GM10266 (cell line): ENCODE data around the gene ARID2.

Source experiments
- DNase-seq: peaks from one replicate; pipeline ENCODE4 v3.0.0; 2012; ENCODE audit errors: extremely low spot score
- TF ChIP-seq, protein P1 (sequence below): IDR thresholded peaks from 2 replicates; pipeline ENCODE4 v1.5.1; 2012; ENCODE audit warnings: mild to moderate bottlenecking, low read depth; ENCODE audit not compliant: control insufficient read depth, insufficient read depth; ENCODE audit errors: missing control alignments

Gene ARID2

DNA sequence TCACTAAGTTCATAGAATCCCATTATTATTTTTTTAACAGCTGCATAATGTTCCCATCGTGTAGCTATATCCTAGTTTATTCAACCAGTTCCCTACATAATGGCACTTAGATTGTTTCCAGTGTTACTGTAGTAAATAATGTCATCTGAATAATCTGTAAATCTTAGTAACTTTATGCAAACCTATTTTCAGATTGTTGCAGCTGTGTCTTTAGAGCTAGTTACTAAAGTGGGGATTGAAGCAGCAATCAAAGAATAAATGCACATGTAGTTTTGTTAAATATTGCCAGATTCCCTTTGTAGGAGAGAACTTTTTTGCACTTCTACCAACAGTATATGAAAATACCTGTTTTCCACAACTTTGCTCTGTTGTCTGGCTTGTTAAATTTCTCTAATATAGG is 13.1 kb downstream of the ARID2 start:
- TF ChIP-seq, protein P1, sequence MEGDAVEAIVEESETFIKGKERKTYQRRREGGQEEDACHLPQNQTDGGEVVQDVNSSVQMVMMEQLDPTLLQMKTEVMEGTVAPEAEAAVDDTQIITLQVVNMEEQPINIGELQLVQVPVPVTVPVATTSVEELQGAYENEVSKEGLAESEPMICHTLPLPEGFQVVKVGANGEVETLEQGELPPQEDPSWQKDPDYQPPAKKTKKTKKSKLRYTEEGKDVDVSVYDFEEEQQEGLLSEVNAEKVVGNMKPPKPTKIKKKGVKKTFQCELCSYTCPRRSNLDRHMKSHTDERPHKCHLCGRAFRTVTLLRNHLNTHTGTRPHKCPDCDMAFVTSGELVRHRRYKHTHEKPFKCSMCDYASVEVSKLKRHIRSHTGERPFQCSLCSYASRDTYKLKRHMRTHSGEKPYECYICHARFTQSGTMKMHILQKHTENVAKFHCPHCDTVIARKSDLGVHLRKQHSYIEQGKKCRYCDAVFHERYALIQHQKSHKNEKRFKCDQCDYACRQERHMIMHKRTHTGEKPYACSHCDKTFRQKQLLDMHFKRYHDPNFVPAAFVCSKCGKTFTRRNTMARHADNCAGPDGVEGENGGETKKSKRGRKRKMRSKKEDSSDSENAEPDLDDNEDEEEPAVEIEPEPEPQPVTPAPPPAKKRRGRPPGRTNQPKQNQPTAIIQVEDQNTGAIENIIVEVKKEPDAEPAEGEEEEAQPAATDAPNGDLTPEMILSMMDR, result no peak
- no peak for DNase-seq

DNA sequence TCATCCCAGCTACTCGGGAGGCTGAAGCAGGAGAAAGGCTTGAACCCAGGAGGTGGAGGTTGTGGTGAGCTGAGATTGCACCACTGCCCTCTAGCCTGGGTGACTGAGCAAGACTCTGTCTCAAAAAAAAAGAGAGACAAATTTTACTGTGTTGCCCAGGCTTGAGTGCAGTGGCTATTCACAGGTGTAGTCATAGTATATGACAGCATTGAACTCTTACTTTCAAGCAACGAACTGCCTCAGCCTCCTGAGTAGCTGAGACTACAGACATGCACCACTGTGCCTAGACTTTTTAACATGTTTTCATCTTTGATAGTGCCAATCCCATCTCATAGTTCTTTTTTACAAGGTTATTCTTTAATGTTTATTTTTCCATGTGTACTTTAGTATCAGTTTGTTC is 13.7 kb downstream of the ARID2 start:
- DNase-seq, result no peak
- TF ChIP-seq, protein P1, result no peak

DNA sequence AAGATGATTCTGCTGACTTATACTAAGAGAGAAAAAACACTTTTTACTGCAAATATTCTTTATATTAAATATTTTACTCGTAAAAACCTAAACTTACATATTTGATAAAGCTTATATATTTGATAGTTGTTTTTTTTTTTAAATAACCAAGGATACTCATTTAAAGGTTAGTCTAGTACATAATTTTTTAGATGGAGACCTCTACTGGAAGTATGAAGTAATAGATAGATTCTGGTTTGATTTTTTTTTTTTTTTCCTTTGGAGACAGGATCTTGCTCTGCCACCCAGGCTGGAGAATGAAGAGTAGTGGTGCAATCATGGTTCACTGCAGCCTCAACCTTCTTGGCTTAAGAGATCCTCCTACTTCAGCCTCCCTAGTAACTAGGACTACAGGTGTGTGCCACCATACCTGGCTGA is 16.4 kb downstream of the ARID2 start:
- TF ChIP-seq, protein P1, result no peak
- no peak for DNase-seq

DNA sequence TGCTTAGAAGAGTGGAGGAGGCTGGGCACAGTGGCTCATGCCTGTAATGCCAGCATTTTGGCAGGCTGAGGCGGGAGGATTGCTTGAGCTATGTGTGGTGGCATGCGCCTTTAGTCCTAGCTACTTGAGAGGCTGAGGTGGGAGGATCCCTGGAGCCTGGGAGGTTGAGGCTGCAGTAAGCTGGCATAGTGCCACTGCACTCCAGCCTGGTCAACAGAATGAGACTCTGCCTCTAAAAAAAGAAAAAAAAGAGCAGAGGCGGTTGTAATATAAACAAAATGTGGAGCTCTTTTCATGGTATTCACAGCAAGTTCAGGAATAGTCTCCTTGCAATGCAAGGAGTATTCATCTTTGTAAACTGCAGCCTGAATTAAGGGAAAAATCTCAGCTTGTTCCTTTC is 27.2 kb downstream of the ARID2 start:
- TF ChIP-seq, protein P1, result no peak
- DNase-seq, result no peak

DNA sequence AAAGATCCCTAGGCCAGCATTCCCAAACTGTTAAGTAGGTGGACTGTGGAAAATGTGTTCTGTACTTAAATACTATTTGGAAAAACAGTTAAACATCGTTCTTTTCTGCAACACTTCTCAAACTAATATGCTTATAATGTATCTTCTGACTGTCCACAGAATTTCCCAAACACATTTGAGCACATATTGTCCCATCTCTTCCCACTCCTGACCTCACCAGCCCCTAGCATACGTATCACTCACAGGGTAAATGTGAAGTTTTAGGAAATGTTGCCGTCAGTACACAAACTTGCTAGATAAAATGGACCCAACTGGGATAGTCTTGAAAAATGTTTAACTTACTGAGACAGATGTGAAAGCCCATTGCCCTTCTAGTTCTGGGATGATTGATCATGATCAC is 27.7 kb downstream of the ARID2 start:
- TF ChIP-seq, protein P1, result no peak
- DNase-seq, result no peak

DNA sequence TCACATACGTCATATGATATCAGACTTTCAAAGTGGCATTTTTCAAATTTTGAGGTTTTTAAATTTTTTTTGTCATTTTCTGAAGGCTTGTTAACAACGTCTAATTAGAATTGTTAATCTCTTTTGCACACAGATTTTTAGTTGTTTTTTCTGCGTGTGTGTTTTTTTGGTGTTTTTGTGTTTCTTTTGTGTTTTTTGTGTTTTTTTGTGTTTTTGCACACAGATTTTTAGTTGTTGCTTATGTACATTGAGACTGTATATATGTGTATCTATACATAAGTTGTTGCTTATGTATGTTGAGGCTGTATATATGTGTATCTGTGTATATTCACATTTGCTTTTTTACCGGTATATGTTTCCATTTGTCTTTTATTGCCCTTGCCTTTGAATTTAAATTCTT is 30.8 kb downstream of the ARID2 start:
- TF ChIP-seq, protein P1, result no peak
- no peak for DNase-seq

DNA sequence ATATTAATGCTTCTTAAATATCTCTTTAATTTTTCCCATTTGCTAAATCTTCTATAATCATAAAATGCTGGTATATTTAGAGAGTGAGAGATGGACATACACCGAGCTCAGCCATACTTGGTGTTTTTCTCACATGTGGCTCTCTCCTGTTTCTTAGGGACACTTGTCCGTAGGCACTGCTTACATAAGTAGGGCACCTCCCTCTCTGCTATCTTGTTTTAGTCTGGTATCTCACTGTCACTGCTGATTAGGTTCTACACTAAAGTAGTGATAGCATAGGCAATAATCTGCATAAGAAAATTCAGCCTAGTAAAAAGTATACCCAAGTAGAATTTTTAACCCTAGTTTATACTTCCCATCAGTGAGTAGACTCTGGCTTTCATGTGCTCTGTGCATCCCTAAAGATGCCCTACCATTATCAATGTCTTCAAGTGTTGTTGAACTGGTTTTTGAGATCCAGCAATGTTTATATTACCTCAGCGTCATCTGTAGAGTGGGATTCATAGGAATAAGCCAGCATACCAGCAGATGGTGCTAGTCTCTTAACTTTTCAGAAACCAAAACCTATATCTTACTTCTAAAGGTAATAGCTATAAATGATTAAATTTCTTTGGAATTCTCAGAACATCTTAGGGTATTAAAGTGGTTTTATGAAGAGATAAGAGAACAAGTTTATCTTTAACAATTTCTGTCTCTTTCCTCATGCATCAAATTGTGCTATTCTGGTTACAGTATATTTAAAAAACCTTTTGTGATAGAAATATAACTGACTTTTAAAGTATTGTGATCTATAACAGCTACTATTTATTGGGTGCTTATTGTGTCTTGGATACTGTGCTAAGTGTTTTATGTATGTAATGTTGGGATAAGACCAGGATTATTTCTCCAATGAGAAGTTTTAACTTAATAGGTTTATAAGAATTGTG is 32.9 kb downstream of the ARID2 start:
- TF ChIP-seq, protein P1, result peak; percentile 52
- DNase-seq, result peak; percentile 8
